Fibroblast of lung (primary cell): ENCODE results near the gene CC2D1A. TPM values are rescaled to one million over a fixed set of nuclear protein-coding genes. Genes with fewer than 3 reads are reported as not detected.

ENCODE experiments used
- DNase-seq, 2 donors: peaks; one replicate each; pipeline versions ENCODE4 v3.0.0 to v3.0.0-alpha.2; 2010; ENCODE audit warnings: low read depth in 2 of 2
- H2AFZ ChIP-seq: 2 replicates; pipeline ENCODE4 v1.5.1; 2012; ENCODE audit warnings: low read length, control low read depth, inconsistent platforms
- H3K27ac ChIP-seq: 2 replicates; pipeline ENCODE4 v1.5.1; 2011; ENCODE audit warnings: low read length, control low read depth; ENCODE audit not compliant: insufficient read depth
- H3K27me3 ChIP-seq: 2 replicates; pipeline ENCODE4 v1.5.1; 2011; ENCODE audit warnings: mild to moderate bottlenecking, low read length; ENCODE audit not compliant: control insufficient read depth, insufficient read depth
- H3K36me3 ChIP-seq: 2 replicates; pipeline ENCODE4 v1.5.1; 2011; ENCODE audit warnings: low read length; ENCODE audit not compliant: control insufficient read depth, insufficient read depth
- H3K4me1 ChIP-seq: 2 replicates; pipeline ENCODE4 v1.5.1; 2011; ENCODE audit warnings: low read length; ENCODE audit not compliant: control insufficient read depth, insufficient read depth; ENCODE audit errors: extremely low read depth
- H3K4me2 ChIP-seq: 2 replicates; pipeline ENCODE4 v1.5.1; 2011; ENCODE audit warnings: low read length, control low read depth; ENCODE audit not compliant: insufficient read depth; ENCODE audit errors: extremely low read depth
- H3K4me3 ChIP-seq, 4 experiments: fragments of 200-600 bp in 1 of 4; sonication (generic) in 1 of 4; replicated peaks in 1 of 4; 2 replicates each; pipeline ENCODE4 v1.5.1; 2011 to 2016; ENCODE audit warnings: low read length in 4 of 4, low read depth in 3 of 4, mild to moderate bottlenecking in 3 of 4, control low read depth in 2 of 4, inconsistent platforms in 1 of 4, mixed read lengths in 1 of 4; ENCODE audit not compliant: insufficient read depth in 1 of 4; ENCODE audit errors: control extremely low read depth in 1 of 4
- H3K79me2 ChIP-seq: 2 replicates; pipeline ENCODE4 v1.5.1; 2012; ENCODE audit warnings: mild to moderate bottlenecking, low read length, inconsistent platforms; ENCODE audit not compliant: control insufficient read depth, insufficient read depth
- H3K9ac ChIP-seq: 2 replicates; pipeline ENCODE4 v1.5.1; 2011; ENCODE audit warnings: mild to moderate bottlenecking, low read length, control low read depth; ENCODE audit not compliant: insufficient read depth
- H3K9me3 ChIP-seq: 2 replicates; pipeline ENCODE4 v1.5.1; 2012; ENCODE audit warnings: low read depth, low read length; ENCODE audit not compliant: control insufficient read depth, insufficient read depth
- H4K20me1 ChIP-seq: 2 replicates; pipeline ENCODE4 v1.5.1; 2011; ENCODE audit warnings: low read length; ENCODE audit not compliant: control insufficient read depth, insufficient read depth; ENCODE audit errors: extremely low read depth
- EZH2 ChIP-seq: IDR thresholded peaks from 2 replicates; pipeline ENCODE4 v1.5.1; 2012; ENCODE audit warnings: low read length, control low read depth, mild to moderate bottlenecking; ENCODE audit errors: missing control alignments
- polyA minus RNA-seq: library from RNA; depleted of rRNA, polyadenylated mRNA; stranded (reverse); fragments of >200 nt; gene quantifications from 2 replicates; pipeline ENCODE4 v1.2.3, GENCODE V29; 2011; ENCODE audit warnings: low replicate concordance
- polyA plus RNA-seq, 2 donors: library from polyadenylated mRNA; depleted of rRNA in 1 of 2; stranded (reverse) in 1 of 2; unstranded in 1 of 2; fragments of >200 nt; gene quantifications; 2 replicates each; pipeline ENCODE4 v1.2.1, GENCODE V29; 2011 to 2012; ENCODE audit warnings: missing spikeins in 1 of 2
- total RNA-seq: library from RNA; depleted of rRNA; stranded (reverse); fragments of >200 nt; gene quantifications from 2 replicates; pipeline ENCODE4 v1.2.1, GENCODE V29; 2014
- TF ChIP-seq, protein P1 (sequence below), 2 donors: IDR thresholded peaks in 1 of 2; conservative IDR thresholded peaks in 1 of 2; 1 replicate in 1 of 2; 2 replicates in 1 of 2; pipeline ENCODE4 v1.5.1; 2011 to 2012; ENCODE audit warnings: low read length in 2 of 2, control low read depth in 1 of 2, inconsistent platforms in 1 of 2, low read depth in 1 of 2, mild to moderate bottlenecking in 1 of 2

CC2D1A gene
- total RNA-seq, result 5.1 and 10.6 TPM in 2 replicates
- polyA plus RNA-seq, result 7.0 and 9.3 TPM in 2 replicates
- polyA plus RNA-seq (2012), result 14.2 and 16.7 TPM in 2 replicates
- polyA minus RNA-seq, result 15.3 and 30.0 TPM in 2 replicates

DNA sequence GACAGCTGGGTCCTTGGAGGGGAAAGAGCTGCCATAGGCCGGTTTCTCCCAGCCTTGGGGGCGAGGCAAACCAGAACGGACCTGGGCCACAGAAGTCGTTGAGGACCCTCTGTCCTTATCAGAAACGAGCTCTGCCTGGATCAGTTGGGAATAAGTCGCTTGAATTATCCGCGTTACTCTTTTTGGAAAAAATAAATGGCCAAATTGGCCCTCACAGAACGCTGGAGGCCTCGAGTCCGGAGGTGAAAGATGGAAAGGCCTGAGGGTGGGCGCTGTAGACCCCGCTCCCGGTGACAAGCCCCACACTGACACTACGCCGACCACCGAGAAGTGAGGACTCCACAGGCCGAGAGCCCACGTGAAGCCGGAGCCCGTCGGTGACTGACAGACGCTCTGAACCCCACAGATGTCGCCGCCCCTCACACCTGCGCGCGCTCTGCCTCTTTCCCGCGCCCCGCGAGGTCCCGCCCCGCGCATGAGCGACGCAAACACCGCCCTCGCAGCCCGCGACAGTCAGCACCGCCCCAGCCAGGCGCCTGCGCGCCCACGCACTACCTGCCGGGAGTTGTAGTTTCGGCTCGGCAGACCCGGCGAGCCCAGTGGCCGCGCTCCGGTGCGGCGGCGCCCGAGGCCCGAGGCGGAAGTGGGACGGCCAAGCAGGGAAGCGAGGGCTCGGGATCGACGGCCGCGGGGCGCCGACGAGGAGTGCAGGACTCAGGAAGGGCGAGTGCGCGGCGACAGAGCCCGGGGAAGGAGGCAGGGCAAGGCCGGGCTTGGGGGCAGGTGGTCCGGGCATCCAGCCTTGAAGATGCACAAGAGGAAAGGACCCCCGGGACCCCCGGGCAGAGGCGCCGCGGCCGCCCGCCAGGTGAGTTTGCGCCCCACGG, at the start of gene CC2D1A, which contains the start of gene BRME1:
Gene CC2D1A, plus strand, starts transcription at position 568 of the 887 bp plus-strand sequence. Its CDS starts 241 bp downstream, at position 809.
Gene BRME1, minus strand, starts transcription at position 484 of the 887 bp plus-strand sequence. CDS start 1,225 bp downstream, outside the sequence.
- TF ChIP-seq, protein P1, sequence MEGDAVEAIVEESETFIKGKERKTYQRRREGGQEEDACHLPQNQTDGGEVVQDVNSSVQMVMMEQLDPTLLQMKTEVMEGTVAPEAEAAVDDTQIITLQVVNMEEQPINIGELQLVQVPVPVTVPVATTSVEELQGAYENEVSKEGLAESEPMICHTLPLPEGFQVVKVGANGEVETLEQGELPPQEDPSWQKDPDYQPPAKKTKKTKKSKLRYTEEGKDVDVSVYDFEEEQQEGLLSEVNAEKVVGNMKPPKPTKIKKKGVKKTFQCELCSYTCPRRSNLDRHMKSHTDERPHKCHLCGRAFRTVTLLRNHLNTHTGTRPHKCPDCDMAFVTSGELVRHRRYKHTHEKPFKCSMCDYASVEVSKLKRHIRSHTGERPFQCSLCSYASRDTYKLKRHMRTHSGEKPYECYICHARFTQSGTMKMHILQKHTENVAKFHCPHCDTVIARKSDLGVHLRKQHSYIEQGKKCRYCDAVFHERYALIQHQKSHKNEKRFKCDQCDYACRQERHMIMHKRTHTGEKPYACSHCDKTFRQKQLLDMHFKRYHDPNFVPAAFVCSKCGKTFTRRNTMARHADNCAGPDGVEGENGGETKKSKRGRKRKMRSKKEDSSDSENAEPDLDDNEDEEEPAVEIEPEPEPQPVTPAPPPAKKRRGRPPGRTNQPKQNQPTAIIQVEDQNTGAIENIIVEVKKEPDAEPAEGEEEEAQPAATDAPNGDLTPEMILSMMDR (conservative IDR thresholded peaks at IDR 0.05 in 1 of 2, IDR thresholded peaks at IDR 0.05 in 1 of 2; ENCODE audit: low read depth in 1 of 2, low read length in 2 of 2), result no peak
- no peak for TF ChIP-seq EZH2
- H3K4me2 ChIP-seq, result peak within 1 kb of the TSS; percentile 84
- DNase-seq, result peak; percentile 74 to 76
- H3K27ac ChIP-seq, result peak within 1 kb of the TSS; percentile 13
- H3K79me2 ChIP-seq, result no peaks in the 10 kb centered on the region
- no peaks in the 10 kb centered on the region for H4K20me1 ChIP-seq
- no peaks in the 10 kb centered on the region for H3K27me3 ChIP-seq
- no peaks in the 10 kb centered on the region for H3K36me3 ChIP-seq
- H3K4me3 ChIP-seq, result peak within 1 kb of the TSS; percentile 56 to 81 (median 64)
- peak within 1 kb of the TSS; percentile 86 for H2AFZ ChIP-seq
- no peaks in the 10 kb centered on the region for H3K4me1 ChIP-seq
- H3K9ac ChIP-seq, result peak within 1 kb of the TSS; percentile 69
- H3K9me3 ChIP-seq, result no peaks in the 10 kb centered on the region

DNA sequence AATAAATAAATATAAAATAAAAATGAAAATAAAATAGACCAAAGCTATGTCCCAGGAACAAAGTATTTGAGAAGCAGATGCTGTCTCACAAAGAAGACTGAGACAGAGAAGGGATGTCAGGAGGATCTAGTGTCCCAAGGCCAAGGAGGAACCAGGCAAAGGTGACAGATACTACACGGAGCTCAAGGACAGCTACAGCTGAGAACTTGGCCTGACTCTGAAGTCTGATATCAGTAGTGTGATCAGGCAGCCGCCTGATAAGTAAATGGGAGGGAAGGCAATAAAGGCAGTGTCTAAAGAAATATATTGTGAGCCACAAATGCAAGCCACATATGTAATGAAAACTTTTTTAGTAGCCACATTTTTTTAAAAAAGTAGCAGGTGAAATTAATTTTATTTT, 49.5 kb upstream of the CC2D1A start:
- no peaks in the 10 kb centered on the region for H3K9me3 ChIP-seq
- no peak overlapping the region for H3K9ac ChIP-seq
- DNase-seq, result no peak
- no peak for TF ChIP-seq EZH2
- TF ChIP-seq, protein P1 (conservative IDR thresholded peaks at IDR 0.05 in 1 of 2, IDR thresholded peaks at IDR 0.05 in 1 of 2; ENCODE audit: low read depth in 1 of 2, low read length in 2 of 2), result no peak
- peaks cover 19% of the 10 kb centered on the region for H3K4me1 ChIP-seq
- H3K36me3 ChIP-seq, result no peaks in the 10 kb centered on the region
- no peak overlapping the region for H3K27ac ChIP-seq
- H2AFZ ChIP-seq, result no peak overlapping the region
- no peak overlapping the region for H3K4me2 ChIP-seq
- H3K4me3 ChIP-seq, result no peak overlapping the region
- no peaks in the 10 kb centered on the region for H4K20me1 ChIP-seq
- no peaks in the 10 kb centered on the region for H3K27me3 ChIP-seq
- H3K79me2 ChIP-seq, result no peaks in the 10 kb centered on the region

DNA sequence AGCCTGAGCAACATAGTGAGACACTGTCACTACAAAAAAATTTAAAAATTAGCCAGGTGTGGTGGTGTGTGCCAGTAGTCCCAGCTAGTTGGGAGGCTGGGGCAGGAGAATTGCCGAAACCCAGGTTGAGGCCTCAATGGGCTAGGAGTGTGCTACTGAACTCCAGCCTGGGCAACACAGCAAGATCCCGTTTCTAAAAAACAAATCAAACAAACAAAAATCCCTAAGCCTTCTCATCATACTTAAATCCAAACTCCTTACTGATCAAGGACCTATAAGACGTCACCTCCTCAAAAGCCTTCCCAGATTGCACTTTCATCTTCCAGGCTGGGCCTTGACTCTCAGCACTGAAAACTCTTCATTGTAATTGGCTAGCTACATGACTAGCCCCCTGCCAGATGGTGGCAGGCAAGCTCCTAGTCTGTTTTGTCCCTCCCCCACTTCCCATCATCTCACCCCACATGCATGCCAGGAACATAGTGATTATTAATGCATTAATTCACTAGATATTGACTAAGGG, 46.6 kb upstream of the CC2D1A start:
- TF ChIP-seq, protein P1 (conservative IDR thresholded peaks at IDR 0.05 in 1 of 2, IDR thresholded peaks at IDR 0.05 in 1 of 2; ENCODE audit: low read depth in 1 of 2, low read length in 2 of 2), result no peak
- TF ChIP-seq EZH2, result no peak
- Histone ChIP-seq H3K36me3 (no peaks in the 10 kb centered on the region), H4K20me1 (no peaks in the 10 kb centered on the region), H3K27ac (no peak overlapping the region), H3K4me3 (no peak overlapping the region), H2AFZ (no peak overlapping the region), H3K27me3 (no peaks in the 10 kb centered on the region), H3K9me3 (no peaks in the 10 kb centered on the region), H3K4me1 (peaks cover 10% of the 10 kb centered on the region), H3K9ac (no peak overlapping the region), H3K79me2 (no peaks in the 10 kb centered on the region), H3K4me2 (no peak overlapping the region)
- DNase-seq, result peak in 1 of 2 donors; percentile 67
